TTC549 (cell line): ENCODE measurements around the gene REC8.

Experiments used
- FAIRE-seq: peaks from 2 replicates; lab custom pipeline; 2012; peaks lifted over from hg19 to GRCh38; lab: Jason Lieb, UNC

Gene REC8

GRCh38 chr14:24171422-24172260 lies at the start of gene REC8:
Gene REC8 (plus strand): TSS chr14:24172080. CDS start chr14:24172553, 473 bp downstream.
- FAIRE-seq, result no peak

- no peak for FAIRE-seq
Measured at GRCh38 chr14:24122416-24122815, 49.5 kb upstream of the REC8 start.

GRCh38 chr14:24122898-24123297 lies 49.0 kb upstream of the REC8 start:
- FAIRE-seq, result no peak

- FAIRE-seq, result no peak
Measured at GRCh38 chr14:24123424-24124417, 48.2 kb upstream of the REC8 start.

GRCh38 chr14:24126939-24127338 lies 44.9 kb upstream of the REC8 start:
- no peak for FAIRE-seq

GRCh38 chr14:24127673-24128072 lies 44.2 kb upstream of the REC8 start:
- no peak for FAIRE-seq

GRCh38 chr14:24129410-24129998 lies 42.4 kb upstream of the REC8 start:
- FAIRE-seq, result no peak

GRCh38 chr14:24130380-24130716 lies 41.5 kb upstream of the REC8 start, which contains the start of gene FITM1:
Gene FITM1 (plus strand): TSS chr14:24130659. CDS start chr14:24131564, 905 bp downstream.
- no peak for FAIRE-seq

GRCh38 chr14:24130717-24131548 lies 40.9 kb upstream of the REC8 start:
- no peak for FAIRE-seq

GRCh38 chr14:24131549-24131966 lies 40.3 kb upstream of the REC8 start:
- no peak for FAIRE-seq

GRCh38 chr14:24132061-24132685 lies 39.7 kb upstream of the REC8 start:
- no peak for FAIRE-seq

- FAIRE-seq, result no peak
Measured at GRCh38 chr14:24132976-24133375, 38.9 kb upstream of the REC8 start.

- no peak for FAIRE-seq
Measured at GRCh38 chr14:24133735-24134134, 38.1 kb upstream of the REC8 start.

GRCh38 chr14:24135584-24135833 lies 36.4 kb upstream of the REC8 start:
- FAIRE-seq, result no peak

GRCh38 chr14:24135834-24136683 lies 35.8 kb upstream of the REC8 start, which contains the start of gene PSME1:
Gene PSME1 (plus strand): TSS chr14:24136194. CDS start chr14:24136263, 69 bp downstream.
- no peak for FAIRE-seq

GRCh38 chr14:24136684-24137528 lies 35.0 kb upstream of the REC8 start:
- no peak for FAIRE-seq

GRCh38 chr14:24137529-24138395 lies 34.1 kb upstream of the REC8 start:
- no peak for FAIRE-seq
